Hematopoietic multipotent progenitor cell treated with erythropoietin and hydrocortisone succinate and interleukin-3 and kit ligand, for 4 days (in vitro differentiated cells): ENCODE data around the gene ABCC8.

ENCODE experiments used
- DNase-seq: peaks from one replicate; pipeline ENCODE4 v3.0.0-alpha.2; 2015

The ABCC8 gene

GRCh38 chr11:17343257-17343656 is 133.4 kb downstream of the ABCC8 start:
- DNase-seq, result no peak
